HUES64 (cell line): ENCODE measurements around the gene ATXN7L1.
A peak's percentile ranks its signal among the peaks of the same experiment; 100 is the strongest.

Experiments used
- H3K27ac ChIP-seq: 2 replicates; pipeline ENCODE4 v1.7.0; 2013; ENCODE audit warnings: low read depth, low read length, inconsistent platforms
- H3K27me3 ChIP-seq: 2 replicates; pipeline ENCODE4 v1.6.1; 2013; ENCODE audit warnings: mild to moderate bottlenecking, low read length; ENCODE audit not compliant: insufficient read depth
- H3K36me3 ChIP-seq: 2 replicates; pipeline ENCODE4 v1.6.1; 2013; ENCODE audit warnings: mild to moderate bottlenecking, low read length; ENCODE audit not compliant: insufficient read depth
- H3K4me1 ChIP-seq: 2 replicates; pipeline ENCODE4 v1.6.1; 2013; ENCODE audit warnings: mild to moderate bottlenecking, low read length, moderate library complexity; ENCODE audit not compliant: insufficient read depth
- H3K4me3 ChIP-seq: 2 replicates; pipeline ENCODE4 v1.5.1; 2013; ENCODE audit warnings: mild to moderate bottlenecking, low read length, moderate library complexity
- H3K9ac ChIP-seq: 2 replicates; pipeline ENCODE4 v1.6.1; 2013; ENCODE audit warnings: mild to moderate bottlenecking, low read depth, low read length
- H3K9me3 ChIP-seq: 2 replicates; pipeline ENCODE4 v1.6.1; 2013; ENCODE audit warnings: low read depth, low read length; ENCODE audit not compliant: insufficient read depth
- WGBS: fragments of 150-250, 120-280 bp; methylation state at CpG from one replicate; pipeline ENCODE4 v1.1.7; 2013; ENCODE audit warnings: missing lambda C conversion rate; 5-methylcytosine and 5-hydroxymethylcytosine counted together

The ATXN7L1 gene

DNA sequence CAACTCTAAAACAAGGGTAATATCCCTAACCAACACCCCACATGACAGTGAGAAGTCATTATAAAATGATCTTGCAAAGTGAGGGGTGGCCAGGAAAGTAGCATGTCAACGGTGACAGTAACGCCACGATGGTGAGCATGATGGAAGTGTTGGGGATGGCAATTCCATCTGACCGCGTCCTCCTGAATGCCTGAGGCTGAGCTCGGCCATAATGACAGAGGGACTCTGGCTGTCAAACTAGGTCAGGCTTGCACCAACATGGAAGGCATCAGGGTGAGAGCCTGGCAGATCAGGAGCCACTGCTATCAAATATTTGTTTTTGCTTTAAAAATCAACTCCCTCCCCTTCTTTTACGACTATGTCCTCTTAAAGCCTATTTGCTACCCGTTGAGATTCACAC, 239.4 kb downstream of the ATXN7L1 start:
- Histone ChIP-seq H3K4me3 (peak overlapping the region; percentile 39; the same call in 1 of the 2 replicates), H3K9ac (no peak overlapping the region), H3K27me3 (no peaks in the 10 kb centered on the region), H3K4me1 (peaks cover 42% of the 10 kb centered on the region), H3K27ac (no peak overlapping the region), H3K9me3 (no peaks in the 10 kb centered on the region), H3K36me3 (peaks cover 52% of the 10 kb centered on the region)
- 83% methylated on average over 8 of the region's 8 CpGs for WGBS

DNA sequence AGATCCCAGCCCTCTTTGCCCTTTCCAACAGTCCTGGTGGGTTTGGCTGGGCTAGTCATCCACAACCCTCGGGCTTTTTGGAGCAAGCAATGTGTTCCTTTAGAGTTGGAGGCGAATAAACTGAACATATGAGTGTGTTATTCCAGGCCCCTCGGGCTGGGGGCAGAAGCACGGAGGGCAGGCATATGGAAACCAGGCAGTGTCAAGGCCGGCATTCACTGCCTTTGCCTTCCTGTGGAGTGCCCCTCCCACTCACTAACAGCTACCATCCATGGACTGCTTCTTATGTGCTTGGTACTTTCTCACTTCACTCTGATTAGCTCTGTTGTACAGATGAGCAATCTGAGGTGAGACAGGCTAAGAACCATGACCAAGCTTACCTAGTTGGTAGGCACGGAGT, 241.2 kb downstream of the ATXN7L1 start:
- no peaks in the 10 kb centered on the region for H3K27me3 ChIP-seq
- no peak overlapping the region for H3K27ac ChIP-seq
- H3K9ac ChIP-seq = no peak overlapping the region
- peaks cover 65% of the 10 kb centered on the region for H3K36me3 ChIP-seq
- no peaks in the 10 kb centered on the region for H3K9me3 ChIP-seq
- H3K4me1 ChIP-seq = peaks cover 34% of the 10 kb centered on the region
- no peak overlapping the region for H3K4me3 ChIP-seq
- WGBS = 71% methylated on average over 6 of the region's 6 CpGs

DNA sequence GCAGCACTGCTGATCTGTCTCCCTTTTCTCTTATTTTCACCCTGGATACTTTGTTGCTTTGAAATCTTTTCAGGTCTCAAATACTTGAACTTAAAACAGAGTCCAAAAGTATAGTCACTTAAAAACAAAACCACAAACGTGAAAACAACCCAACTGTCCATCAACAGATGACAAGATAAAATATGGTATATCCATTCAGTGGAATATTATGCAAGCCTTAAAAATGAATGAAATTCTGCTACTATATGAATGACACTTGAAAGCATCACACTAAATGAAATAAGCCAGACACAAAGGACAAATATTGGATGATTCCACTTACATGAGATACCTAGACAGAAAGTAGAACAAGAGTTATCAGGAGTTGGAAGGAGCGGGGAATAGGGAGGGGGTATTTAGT, 250.4 kb downstream of the ATXN7L1 start:
- Histone ChIP-seq H3K27me3 (no peaks in the 10 kb centered on the region), H3K27ac (no peak overlapping the region), H3K36me3 (peaks cover 71% of the 10 kb centered on the region), H3K9ac (no peak overlapping the region), H3K4me1 (no peaks in the 10 kb centered on the region), H3K4me3 (no peak overlapping the region), H3K9me3 (peaks cover 14% of the 10 kb centered on the region)
- WGBS = 100% methylated on average over 2 of the region's 2 CpGs

DNA sequence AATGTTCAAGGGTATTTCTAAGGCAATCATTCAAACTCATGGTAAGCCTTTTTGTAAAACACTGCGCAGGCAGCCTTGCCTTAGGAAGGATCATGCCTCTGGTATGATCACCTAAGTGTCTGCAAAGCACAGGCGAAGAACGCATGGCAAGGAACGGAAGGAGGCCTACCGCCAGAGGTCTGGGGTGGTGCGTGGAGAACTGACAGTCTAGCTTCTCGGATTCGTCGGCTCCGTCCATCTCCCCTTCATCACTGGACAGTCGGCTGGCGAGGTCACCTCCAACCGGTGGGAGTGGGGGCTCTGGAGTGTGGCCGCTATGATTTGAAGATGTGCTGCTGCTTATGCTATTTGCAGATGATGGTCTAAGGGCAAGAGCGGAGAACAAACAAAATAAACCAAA, 252.5 kb downstream of the ATXN7L1 start:
- Histone ChIP-seq H3K9ac (no peak overlapping the region), H3K27ac (no peak overlapping the region), H3K36me3 (peaks cover 67% of the 10 kb centered on the region), H3K4me3 (no peak overlapping the region), H3K27me3 (no peaks in the 10 kb centered on the region), H3K4me1 (no peaks in the 10 kb centered on the region), H3K9me3 (peaks cover 14% of the 10 kb centered on the region)
- WGBS = 96% methylated on average over 15 of the region's 15 CpGs

DNA sequence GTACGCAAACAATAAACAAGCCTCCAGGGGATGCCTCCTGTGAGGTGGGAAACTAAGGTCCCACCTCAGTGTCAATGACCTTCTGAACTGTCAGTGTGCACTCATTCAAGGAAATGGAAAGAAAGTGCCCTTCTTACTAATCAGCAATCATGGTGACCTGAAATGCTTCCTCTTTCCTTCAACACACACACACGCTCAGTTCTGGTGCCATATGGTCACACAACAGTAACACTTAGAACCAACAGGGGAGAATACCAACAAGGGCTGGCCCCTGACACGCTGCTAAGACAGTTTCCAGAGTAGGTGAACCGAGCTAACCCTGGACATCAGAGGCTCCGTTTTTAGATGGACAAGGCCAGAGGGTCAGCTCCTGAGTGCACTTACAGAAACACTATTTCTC, 253.0 kb downstream of the ATXN7L1 start:
- H3K4me3 ChIP-seq = no peak overlapping the region
- H3K36me3 ChIP-seq = peaks cover 70% of the 10 kb centered on the region
- H3K27me3 ChIP-seq = no peaks in the 10 kb centered on the region
- H3K4me1 ChIP-seq = no peaks in the 10 kb centered on the region
- H3K27ac ChIP-seq = no peak overlapping the region
- WGBS = 95% methylated on average over 5 of the region's 5 CpGs
- H3K9ac ChIP-seq = no peak overlapping the region
- peaks cover 14% of the 10 kb centered on the region for H3K9me3 ChIP-seq

DNA sequence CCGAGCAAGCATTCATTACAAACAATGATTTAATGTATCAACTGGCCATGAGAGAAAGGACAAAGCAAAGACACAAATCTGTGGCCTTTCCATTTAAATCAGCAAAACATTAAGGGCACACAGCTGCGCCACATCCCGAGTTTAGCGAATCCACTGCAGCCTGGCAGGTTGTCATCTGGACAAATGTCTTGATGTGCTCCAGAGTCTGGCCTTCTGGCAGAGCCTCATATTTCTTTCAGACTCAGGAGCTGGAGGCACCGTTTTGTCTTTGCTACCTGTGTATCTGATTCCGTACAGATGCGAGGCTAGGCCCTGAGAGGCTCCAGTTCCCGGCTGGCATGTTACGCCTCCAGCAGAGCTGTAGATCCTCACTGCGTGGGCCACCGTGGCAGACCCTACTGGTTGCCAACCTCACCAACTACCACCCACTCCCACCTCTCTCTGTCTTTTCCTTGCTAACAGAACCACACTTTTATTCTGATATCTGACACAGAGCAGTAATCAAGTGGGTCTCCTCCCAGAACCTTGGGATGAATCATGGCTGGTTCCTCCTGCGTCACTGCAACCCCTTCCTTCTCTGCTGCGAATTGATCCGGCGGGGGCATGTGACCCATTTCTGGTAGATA, 254.2 kb downstream of the ATXN7L1 start:
- H3K27ac ChIP-seq = no peak overlapping the region
- H3K36me3 ChIP-seq = peaks cover 80% of the 10 kb centered on the region
- 94% methylated on average over 13 of the region's 15 CpGs for WGBS
- H3K4me1 ChIP-seq = no peaks in the 10 kb centered on the region
- H3K9ac ChIP-seq = no peak overlapping the region
- H3K4me3 ChIP-seq = no peak overlapping the region
- no peaks in the 10 kb centered on the region for H3K27me3 ChIP-seq
- H3K9me3 ChIP-seq = peaks cover 14% of the 10 kb centered on the region

DNA sequence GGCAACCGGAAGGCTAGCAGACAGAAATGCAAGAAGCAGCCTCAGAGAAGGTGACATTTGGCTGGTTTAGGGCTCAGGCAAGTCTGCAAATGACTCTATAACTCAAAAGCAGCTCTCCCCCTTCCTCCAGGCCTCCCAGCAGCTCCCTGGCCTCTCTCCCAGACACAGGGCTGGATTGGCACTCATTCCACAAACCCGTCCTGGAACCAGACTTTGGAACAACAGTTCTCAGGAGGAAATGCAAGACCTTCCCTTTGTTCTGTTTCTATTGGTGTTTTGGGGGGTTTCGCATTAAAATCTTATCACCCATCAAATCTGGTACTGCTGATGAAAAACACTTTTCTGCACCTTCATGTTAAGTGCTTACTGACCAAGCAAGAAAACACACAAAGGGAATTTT, 254.8 kb downstream of the ATXN7L1 start:
- no peak overlapping the region for H3K27ac ChIP-seq
- no peak overlapping the region for H3K4me3 ChIP-seq
- H3K9ac ChIP-seq = no peak overlapping the region
- peaks cover 10% of the 10 kb centered on the region for H3K9me3 ChIP-seq
- WGBS = 93% methylated on average over 2 of the region's 3 CpGs
- no peaks in the 10 kb centered on the region for H3K4me1 ChIP-seq
- H3K36me3 ChIP-seq = peaks cover 77% of the 10 kb centered on the region
- no peaks in the 10 kb centered on the region for H3K27me3 ChIP-seq

DNA sequence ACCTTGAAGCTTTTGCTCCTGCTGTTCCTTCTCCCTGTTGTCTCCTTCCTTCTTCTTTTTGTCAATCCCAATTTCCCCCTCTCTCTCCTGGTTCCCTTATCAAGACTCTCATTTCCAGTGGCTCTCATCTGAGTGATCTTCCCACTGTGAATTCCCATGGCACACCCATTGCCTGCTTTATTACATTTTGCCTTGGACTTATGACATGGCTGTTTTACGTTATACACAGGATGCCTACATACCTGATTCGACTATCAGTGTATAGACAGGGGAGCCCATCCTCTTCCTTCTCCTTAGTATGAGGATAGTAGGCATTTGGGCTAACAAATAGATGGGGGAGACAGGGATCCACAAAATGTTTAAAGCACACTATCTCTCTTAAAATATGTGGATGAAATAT, 255.2 kb downstream of the ATXN7L1 start:
- Histone ChIP-seq H3K9ac (no peak overlapping the region), H3K27ac (no peak overlapping the region), H3K9me3 (peaks cover 5% of the 10 kb centered on the region), H3K27me3 (no peaks in the 10 kb centered on the region), H3K36me3 (peaks cover 77% of the 10 kb centered on the region), H3K4me1 (no peaks in the 10 kb centered on the region), H3K4me3 (no peak overlapping the region)
- WGBS = 50% methylated on average over 2 of the region's 2 CpGs

DNA sequence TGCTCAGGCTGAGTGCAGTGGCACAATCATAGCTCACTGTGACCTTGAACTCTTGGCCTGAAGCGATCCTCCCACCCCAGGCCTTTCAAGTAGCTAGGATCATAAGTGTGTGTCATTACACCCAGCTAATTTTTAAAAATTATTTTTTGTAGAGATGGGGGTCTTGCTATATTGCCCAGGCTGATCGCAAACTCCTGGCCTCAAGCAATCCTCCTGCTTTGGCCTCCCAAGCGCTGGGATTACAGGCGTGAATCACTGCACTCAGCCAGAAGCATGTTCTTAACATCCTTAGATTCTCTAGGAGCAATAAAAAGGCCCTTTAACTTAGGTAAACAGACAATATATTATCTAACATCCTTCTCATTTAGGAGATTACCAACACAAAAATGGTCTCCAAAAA, 256.8 kb downstream of the ATXN7L1 start:
- WGBS = 98% methylated on average over 4 of the region's 4 CpGs
- H3K4me1 ChIP-seq = no peaks in the 10 kb centered on the region

DNA sequence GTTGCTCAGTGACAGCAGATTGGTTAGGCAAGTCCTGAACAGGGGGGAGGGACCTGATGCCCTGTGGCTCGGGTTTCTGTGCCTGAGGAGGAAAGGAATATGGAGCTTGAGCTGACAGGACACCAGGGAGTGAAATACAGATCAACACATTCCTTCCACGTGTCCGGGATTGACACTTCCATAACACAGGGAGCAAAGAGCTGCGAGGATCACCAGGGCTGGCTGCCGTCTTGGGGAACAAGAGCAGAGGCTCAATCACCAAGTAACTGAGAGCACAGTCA, 258.4 kb downstream of the ATXN7L1 start:
- no peak overlapping the region for H3K4me3 ChIP-seq
- WGBS = 89% methylated on average over 5 of the region's 5 CpGs
- no peak overlapping the region for H3K27ac ChIP-seq
- H3K9ac ChIP-seq = no peak overlapping the region
- H3K4me1 ChIP-seq = no peaks in the 10 kb centered on the region
- H3K36me3 ChIP-seq = peaks cover 82% of the 10 kb centered on the region
- H3K27me3 ChIP-seq = no peaks in the 10 kb centered on the region
- H3K9me3 ChIP-seq = no peaks in the 10 kb centered on the region

More for the DNA sequence above, 256.8 kb downstream of the ATXN7L1 start:
- no peak overlapping the region for H3K4me3 ChIP-seq
- no peak overlapping the region for H3K27ac ChIP-seq
- no peaks in the 10 kb centered on the region for H3K27me3 ChIP-seq
- no peak overlapping the region for H3K9ac ChIP-seq
- no peaks in the 10 kb centered on the region for H3K9me3 ChIP-seq
- H3K36me3 ChIP-seq = peaks cover 80% of the 10 kb centered on the region

DNA sequence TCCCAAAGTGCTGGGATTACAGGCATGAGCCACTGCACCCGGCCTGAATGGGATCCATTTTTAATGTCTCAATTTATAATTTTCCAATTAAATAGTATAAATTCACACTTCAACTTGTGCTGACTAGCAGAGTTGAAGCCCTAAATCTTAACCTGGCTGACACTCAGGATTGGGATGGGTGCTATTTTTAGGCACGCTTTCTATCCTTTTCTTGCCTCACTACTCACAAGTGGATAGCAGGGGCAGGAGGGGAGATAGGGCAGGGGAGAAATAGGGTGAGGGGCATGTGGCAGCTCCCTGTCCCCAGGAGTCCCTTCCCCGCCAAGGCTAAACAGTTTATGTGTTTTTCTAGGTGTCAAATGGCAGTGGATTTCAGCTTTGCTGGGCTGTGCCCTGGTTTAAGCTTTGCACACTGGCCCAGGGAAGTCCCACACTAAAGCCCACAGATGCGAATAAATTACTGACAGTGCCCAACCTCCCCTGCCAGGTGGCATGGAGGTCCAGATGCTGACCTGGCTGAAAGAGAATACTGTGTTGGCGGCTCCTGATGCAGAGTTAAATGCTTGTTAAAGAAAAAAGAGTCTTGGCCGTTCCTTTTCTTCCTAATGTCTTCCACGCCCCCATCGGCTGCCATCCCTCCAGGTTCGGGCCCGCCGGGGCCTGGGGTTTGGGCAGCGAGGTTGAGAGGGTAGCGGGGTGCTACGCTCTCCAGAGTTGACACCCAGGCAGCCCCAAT, 259.0 kb downstream of the ATXN7L1 start:
- Histone ChIP-seq H3K9me3 (no peaks in the 10 kb centered on the region), H3K27me3 (no peaks in the 10 kb centered on the region), H3K4me3 (no peak overlapping the region), H3K4me1 (no peaks in the 10 kb centered on the region), H3K27ac (no peak overlapping the region), H3K36me3 (peaks cover 77% of the 10 kb centered on the region), H3K9ac (no peak overlapping the region)
- WGBS = 93% methylated on average over 14 of the region's 14 CpGs
